ENCODE results near the gene FUOM. TPM values are rescaled to one million over a fixed set of nuclear protein-coding genes. Genes with fewer than 3 reads are reported as not detected.
A peak's percentile ranks its signal among the peaks of the same experiment; 100 is the strongest.

Gene FUOM
- total RNA-seq, 4 donors from 2014 or later: 5.4 to 15.7 (median 10.8) TPM

DNA sequence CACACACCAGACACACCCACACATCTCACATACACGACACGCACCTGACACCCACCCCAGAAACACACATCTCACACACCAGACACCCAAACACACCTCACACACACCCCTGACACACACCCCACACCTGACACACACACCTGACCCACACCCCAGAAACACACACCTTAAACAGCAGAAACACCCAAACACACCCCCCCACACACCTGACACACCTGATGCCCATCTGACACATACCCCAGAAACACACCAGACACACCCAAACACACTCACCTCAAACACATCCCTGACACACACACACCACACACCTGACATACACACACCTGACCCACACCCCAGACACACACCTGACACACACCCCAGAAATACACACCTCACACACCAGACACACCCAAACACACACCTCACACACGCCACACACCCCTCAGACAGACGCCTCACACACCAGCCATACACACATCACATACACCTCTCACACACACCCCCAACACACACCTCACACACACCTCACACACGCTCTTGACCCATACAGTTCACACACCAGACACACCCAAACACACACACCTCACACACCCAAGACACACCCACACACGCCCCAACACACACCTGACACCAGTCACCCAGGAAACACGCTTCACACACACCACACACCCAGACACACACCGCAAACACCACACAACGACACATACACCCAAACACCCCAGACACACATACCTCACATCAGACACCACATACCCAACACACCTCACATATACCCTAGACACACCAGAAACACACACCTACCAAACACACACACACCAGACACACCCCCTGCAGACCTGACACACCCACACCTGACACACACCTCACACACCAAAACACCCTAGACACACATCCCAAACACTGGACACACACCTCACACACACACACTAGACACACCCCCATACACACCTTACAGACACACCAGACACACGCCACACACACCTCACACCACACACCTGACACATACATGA, 19.4 kb downstream of the FUOM start:
- 82 to 92% methylated on average over 2 to 8 of the region's 10 CpGs for WGBS, 2 donors (ENCODE audit: low coverage in 1 of 2)
- no peaks in the 10 kb centered on the region for H3K9me3 ChIP-seq
- TF ChIP-seq EP300 (IDR thresholded peaks at IDR 0.05) (no peak), POLR2AphosphoS5 (IDR thresholded peaks at IDR 0.05) (no peak), POLR2A (IDR thresholded peaks at IDR 0.05) (no peak)
- TF ChIP-seq, protein P1, sequence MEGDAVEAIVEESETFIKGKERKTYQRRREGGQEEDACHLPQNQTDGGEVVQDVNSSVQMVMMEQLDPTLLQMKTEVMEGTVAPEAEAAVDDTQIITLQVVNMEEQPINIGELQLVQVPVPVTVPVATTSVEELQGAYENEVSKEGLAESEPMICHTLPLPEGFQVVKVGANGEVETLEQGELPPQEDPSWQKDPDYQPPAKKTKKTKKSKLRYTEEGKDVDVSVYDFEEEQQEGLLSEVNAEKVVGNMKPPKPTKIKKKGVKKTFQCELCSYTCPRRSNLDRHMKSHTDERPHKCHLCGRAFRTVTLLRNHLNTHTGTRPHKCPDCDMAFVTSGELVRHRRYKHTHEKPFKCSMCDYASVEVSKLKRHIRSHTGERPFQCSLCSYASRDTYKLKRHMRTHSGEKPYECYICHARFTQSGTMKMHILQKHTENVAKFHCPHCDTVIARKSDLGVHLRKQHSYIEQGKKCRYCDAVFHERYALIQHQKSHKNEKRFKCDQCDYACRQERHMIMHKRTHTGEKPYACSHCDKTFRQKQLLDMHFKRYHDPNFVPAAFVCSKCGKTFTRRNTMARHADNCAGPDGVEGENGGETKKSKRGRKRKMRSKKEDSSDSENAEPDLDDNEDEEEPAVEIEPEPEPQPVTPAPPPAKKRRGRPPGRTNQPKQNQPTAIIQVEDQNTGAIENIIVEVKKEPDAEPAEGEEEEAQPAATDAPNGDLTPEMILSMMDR (IDR thresholded peaks at IDR 0.05): no peak
- ATAC-seq: no peak
- H3K36me3 ChIP-seq: no peaks in the 10 kb centered on the region
- peaks cover 0 to 26% (median 23%) of the 10 kb centered on the region in 3 donors for H3K4me1 ChIP-seq
- H3K27ac ChIP-seq: no peak overlapping the region
- H3K4me3 ChIP-seq: no peak overlapping the region
- H3K27me3 ChIP-seq: peaks cover 92% of the 10 kb centered on the region

DNA sequence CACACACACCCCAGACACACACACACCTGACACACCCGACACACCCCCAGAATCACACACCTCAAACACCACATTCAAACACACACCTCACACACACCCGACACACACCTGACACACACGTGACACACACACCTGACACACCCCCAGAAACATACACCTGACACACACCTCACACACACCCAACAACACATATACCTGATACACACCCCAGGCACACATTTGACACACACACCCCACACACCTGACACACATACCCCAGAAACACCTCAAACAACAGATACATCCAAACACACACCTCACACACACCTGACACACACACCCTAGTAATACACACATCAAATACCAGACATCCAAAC, 20.5 kb downstream of the FUOM start:
- Histone ChIP-seq H3K9me3 (no peaks in the 10 kb centered on the region), H3K4me1 (peaks cover 0 to 26% (median 23%) of the 10 kb centered on the region in 3 donors), H3K27me3 (peaks cover 92% of the 10 kb centered on the region), H3K4me3 (no peak overlapping the region), H3K36me3 (no peaks in the 10 kb centered on the region), H3K27ac (no peak overlapping the region)
- no peak for TF ChIP-seq EP300 (IDR thresholded peaks at IDR 0.05)
- TF ChIP-seq, protein P1 (IDR thresholded peaks at IDR 0.05): no peak
- no peak for TF ChIP-seq POLR2A (IDR thresholded peaks at IDR 0.05)
- no peak for TF ChIP-seq POLR2AphosphoS5 (IDR thresholded peaks at IDR 0.05)
- ATAC-seq: no peak
- 86 to 88% methylated on average over 3 of the region's 3 CpGs for WGBS, 2 donors (ENCODE audit: low coverage in 1 of 2)

DNA sequence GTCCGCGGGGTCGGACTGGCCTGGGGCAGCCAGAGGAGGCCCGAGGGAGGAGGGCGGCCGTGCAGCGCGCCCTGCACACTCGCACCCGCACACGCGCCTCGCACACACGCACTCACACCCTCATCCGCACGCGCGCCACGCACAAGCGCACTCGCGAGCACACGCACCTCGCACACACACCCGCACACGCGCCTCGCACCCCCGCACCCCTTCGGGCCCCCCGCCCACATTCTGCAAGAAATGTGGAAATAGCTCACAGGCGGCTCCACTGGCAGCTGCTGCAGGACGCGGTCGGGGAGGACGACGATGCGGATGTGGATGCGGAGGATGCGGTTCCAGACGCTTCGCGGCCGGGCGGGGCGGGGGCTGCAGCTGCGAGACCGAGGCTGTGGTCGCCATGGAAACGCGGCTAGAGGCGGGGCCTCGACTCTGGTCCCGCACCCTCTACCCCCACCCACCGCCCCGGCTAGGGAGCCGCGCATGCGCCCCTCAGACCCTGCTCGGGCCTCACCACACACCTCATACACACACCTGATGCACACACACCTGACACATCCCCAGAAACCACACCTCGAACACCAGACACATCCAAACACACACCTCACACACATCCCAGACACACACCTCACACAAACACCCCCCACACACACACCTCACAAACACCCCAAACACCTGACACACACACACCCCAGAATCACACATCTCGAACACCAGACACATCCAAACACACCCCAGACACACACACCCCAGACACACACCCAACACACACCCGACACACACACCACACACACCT, 21.0 kb downstream of the FUOM start, which contains the start of gene CALY:
TSS of gene CALY (minus strand) at position 320 of the 793 bp plus-strand sequence. CDS start 7,907 bp downstream, outside the sequence.
- TF ChIP-seq EP300 (IDR thresholded peaks at IDR 0.05) (no peak), POLR2AphosphoS5 (IDR thresholded peaks at IDR 0.05) (no peak), POLR2A (IDR thresholded peaks at IDR 0.05) (no peak)
- TF ChIP-seq, protein P1 (IDR thresholded peaks at IDR 0.05): no peak
- H3K9me3 ChIP-seq: no peaks in the 10 kb centered on the region
- H3K36me3 ChIP-seq: no peaks in the 10 kb centered on the region
- ATAC-seq: peak; percentile 25
- peak within 1 kb of the TSS in 1 of 2 donors; percentile 46 for H3K4me3 ChIP-seq
- no peak within 1 kb of the TSS for H3K27ac ChIP-seq
- 53 to 84% methylated on average over 3 of the region's 63 CpGs for WGBS, 2 donors (ENCODE audit: low coverage in 1 of 2)
- peaks cover 0 to 26% (median 23%) of the 10 kb centered on the region in 3 donors for H3K4me1 ChIP-seq
- H3K27me3 ChIP-seq: peaks cover 92% of the 10 kb centered on the region

DNA sequence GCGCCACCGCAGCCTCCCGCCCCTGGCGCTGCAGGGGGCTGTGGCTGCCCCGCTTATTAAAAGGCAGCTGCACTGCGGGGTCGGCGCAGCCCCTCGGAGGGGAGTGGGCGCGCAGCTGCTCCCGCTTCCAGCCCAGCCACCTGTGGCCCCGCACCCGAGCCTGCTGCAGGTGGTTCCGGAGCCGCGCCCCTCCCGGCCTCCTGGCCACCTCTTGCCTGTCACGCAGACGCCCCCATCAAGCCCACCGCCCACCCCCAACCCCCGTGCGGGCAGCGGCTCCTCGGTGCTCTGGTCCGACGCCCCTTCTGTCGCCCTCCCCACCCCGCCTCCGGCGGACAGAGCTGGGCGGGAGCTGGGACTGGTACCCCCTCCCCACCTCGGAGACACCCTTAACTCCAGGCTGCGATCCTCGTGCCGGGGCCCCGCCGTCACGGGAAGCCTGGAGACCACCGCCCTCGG, 21.7 kb downstream of the FUOM start:
- Histone ChIP-seq H3K27me3 (peaks cover 92% of the 10 kb centered on the region), H3K27ac (no peak overlapping the region), H3K36me3 (no peaks in the 10 kb centered on the region), H3K4me1 (peaks cover 0 to 26% (median 23%) of the 10 kb centered on the region in 3 donors), H3K4me3 (peak overlapping the region in 1 of 2 donors; percentile 46), H3K9me3 (no peaks in the 10 kb centered on the region)
- no peak for ATAC-seq
- TF ChIP-seq POLR2AphosphoS5 (IDR thresholded peaks at IDR 0.05) (no peak), EP300 (IDR thresholded peaks at IDR 0.05) (no peak), POLR2A (IDR thresholded peaks at IDR 0.05) (no peak)
- TF ChIP-seq, protein P1 (IDR thresholded peaks at IDR 0.05): no peak
- WGBS, 2 donors (ENCODE audit: low coverage in 1 of 2): no CpG with 5 or more reads among the region's 41 CpGs
